ENCODE measurements around the gene RECQL. TPM values are rescaled to one million over a fixed set of nuclear protein-coding genes. Genes with fewer than 3 reads are reported as not detected.
"Not testable (repeated sequence)": the region's sequence is repeated elsewhere in the genome, so short reads cannot be mapped to it uniquely, and the experiment has no call there.

Gene RECQL
- total RNA-seq, 1 donor from 2014 or later: 57.8 TPM

GRCh38 chr12:21502872-21503271, 1.4 kb upstream of the RECQL start:
- no peak for DNase-seq (ENCODE audit: extremely low read depth, low read depth, low spot score)

GRCh38 chr12:21502164-21502496, 695 bp upstream of the RECQL start:
- DNase-seq (ENCODE audit: extremely low read depth, low read depth, low spot score): no peak

- no peak for DNase-seq (ENCODE audit: extremely low read depth, low read depth, low spot score)
Observed at GRCh38 chr12:21500786-21501257, 613 bp downstream of the RECQL start.

GRCh38 chr12:21499765-21500164, 1.7 kb downstream of the RECQL start:
- no peak for DNase-seq (ENCODE audit: extremely low read depth, low read depth, low spot score)

GRCh38 chr12:21485998-21486397, 15.4 kb downstream of the RECQL start:
- no peak for DNase-seq (ENCODE audit: extremely low read depth, low read depth, low spot score)

GRCh38 chr12:21483531-21483930, 17.9 kb downstream of the RECQL start:
- no peak for DNase-seq (ENCODE audit: extremely low read depth, low read depth, low spot score)

GRCh38 chr12:21478756-21479455, 22.5 kb downstream of the RECQL start:
- DNase-seq (ENCODE audit: extremely low read depth, low read depth, low spot score): no peak

GRCh38 chr12:21476949-21477348, 24.5 kb downstream of the RECQL start:
- no peak for DNase-seq (ENCODE audit: extremely low read depth, low read depth, low spot score)

- no peak for DNase-seq (ENCODE audit: extremely low read depth, low read depth, low spot score)
Observed at GRCh38 chr12:21475552-21475951, 25.9 kb downstream of the RECQL start.

GRCh38 chr12:21472197-21472823, 29.1 kb downstream of the RECQL start:
- no peak for DNase-seq (ENCODE audit: extremely low read depth, low read depth, low spot score)

GRCh38 chr12:21471294-21471693, 30.1 kb downstream of the RECQL start:
- DNase-seq (ENCODE audit: extremely low read depth, low read depth, low spot score): no peak

GRCh38 chr12:21467334-21467733, 34.1 kb downstream of the RECQL start:
- DNase-seq (ENCODE audit: extremely low read depth, low read depth, low spot score): not testable (repeated sequence)

GRCh38 chr12:21459474-21459873, 42.0 kb downstream of the RECQL start:
- DNase-seq (ENCODE audit: extremely low read depth, low read depth, low spot score): no peak

GRCh38 chr12:21456291-21456780, 45.1 kb downstream of the RECQL start:
- no peak for DNase-seq (ENCODE audit: extremely low read depth, low read depth, low spot score)

GRCh38 chr12:21453312-21453852, 48.1 kb downstream of the RECQL start:
- no peak for DNase-seq (ENCODE audit: extremely low read depth, low read depth, low spot score)

GRCh38 chr12:21451529-21451928, 49.9 kb downstream of the RECQL start:
- no peak for DNase-seq (ENCODE audit: extremely low read depth, low read depth, low spot score)

- DNase-seq (ENCODE audit: extremely low read depth, low read depth, low spot score): no peak
Observed at GRCh38 chr12:21444193-21445146, 57.0 kb downstream of the RECQL start.

GRCh38 chr12:21439347-21439746, 62.1 kb downstream of the RECQL start:
- DNase-seq (ENCODE audit: extremely low read depth, low read depth, low spot score): no peak

GRCh38 chr12:21438643-21439042, 62.8 kb downstream of the RECQL start:
- DNase-seq (ENCODE audit: extremely low read depth, low read depth, low spot score): no peak

GRCh38 chr12:21434699-21435098, 66.7 kb downstream of the RECQL start:
- no peak for DNase-seq (ENCODE audit: extremely low read depth, low read depth, low spot score)

GRCh38 chr12:21433525-21433924, 67.9 kb downstream of the RECQL start:
- no peak for DNase-seq (ENCODE audit: extremely low read depth, low read depth, low spot score)

Data from glomerular endothelial cell (primary cell).